ENCODE results near the gene EME1.

- TF ChIP-seq TAF1 (IDR thresholded peaks at IDR 0.05; ENCODE audit: borderline replicate concordance, low read depth, low read length) (no peak), POLR2A (IDR thresholded peaks at IDR 0.05; ENCODE audit: low read depth, low read length) (no peak; the same call in 1 of the 2 replicates)
Measured at GRCh38 chr17:50388728-50389127, 15.7 kb downstream of the EME1 start.

Data from GM12892 (cell line).